ENCODE results near the gene TBX5.

TBX5 gene

DNA sequence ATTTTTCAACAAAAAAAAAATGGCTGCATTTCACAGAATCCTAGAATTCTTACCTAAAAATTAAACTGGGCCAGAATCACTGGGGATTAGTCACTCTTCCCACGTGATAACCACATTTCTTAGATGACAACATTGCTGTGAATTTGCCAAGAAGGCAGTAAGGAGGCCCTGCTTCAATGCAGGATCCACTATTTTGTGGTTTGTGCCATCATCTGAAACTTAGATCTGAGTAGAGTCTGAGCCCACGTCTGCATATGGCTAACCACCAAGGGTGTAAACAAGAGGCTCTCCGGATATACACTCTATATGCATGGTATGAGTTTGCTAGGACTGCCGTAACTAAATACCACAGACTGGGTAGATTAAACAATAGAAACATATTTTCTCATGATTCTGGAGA, 24.4 kb upstream of the TBX5 start:
- no peak for DNase-seq (ENCODE audit: low spot score)

DNA sequence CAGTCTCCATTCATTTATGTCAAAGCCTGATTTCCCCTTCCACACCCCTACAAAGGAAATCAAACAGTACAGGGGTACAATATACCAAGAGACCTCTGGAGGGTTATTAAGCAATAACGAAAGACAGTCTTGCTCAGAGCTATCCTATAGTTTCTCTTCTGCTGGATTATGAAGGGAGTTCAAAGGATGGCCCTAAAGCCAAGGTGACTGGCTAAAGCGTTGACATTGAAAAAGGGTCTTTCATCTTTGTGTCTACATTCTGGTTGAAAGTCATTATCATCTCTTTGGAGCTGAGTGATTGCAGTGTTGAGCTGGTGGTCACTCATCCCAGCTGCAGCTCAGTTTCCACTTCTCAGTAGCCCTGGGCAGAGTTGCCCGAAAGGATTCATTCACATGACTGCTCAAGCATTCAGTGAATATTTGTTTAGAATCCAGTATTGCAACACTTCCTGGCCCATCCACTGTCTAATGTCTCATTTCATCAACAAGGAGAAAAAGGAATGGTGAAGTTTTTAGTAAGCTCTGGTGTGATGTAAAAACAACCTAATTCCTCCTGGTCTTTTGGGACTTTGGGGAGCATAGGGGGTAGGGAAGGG, 19.2 kb upstream of the TBX5 start:
- DNase-seq (ENCODE audit: low spot score), result no peak

DNA sequence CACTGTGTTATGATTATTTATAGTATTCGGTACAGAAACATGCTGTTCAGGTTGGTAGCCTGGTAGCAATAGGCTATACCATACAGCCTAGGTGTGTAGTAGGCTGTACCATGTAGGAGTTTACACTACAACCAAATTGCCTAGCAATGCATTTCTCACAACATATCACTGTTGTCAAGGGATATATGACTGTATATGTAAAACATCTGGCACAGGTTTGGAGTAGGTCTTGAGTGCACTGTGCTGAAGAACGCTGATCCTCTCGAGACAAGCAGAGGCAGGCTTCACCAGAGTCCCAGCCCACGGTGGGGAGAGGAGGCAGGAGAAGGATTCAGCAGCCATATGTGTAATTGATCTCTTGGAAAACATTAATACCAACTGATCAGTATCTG, 15.0 kb upstream of the TBX5 start:
- no peak for DNase-seq (ENCODE audit: low spot score)

GRCh38 chr12:114420182-114420943, 14.4 kb upstream of the TBX5 start:
- no peak for DNase-seq (ENCODE audit: low spot score)

DNA sequence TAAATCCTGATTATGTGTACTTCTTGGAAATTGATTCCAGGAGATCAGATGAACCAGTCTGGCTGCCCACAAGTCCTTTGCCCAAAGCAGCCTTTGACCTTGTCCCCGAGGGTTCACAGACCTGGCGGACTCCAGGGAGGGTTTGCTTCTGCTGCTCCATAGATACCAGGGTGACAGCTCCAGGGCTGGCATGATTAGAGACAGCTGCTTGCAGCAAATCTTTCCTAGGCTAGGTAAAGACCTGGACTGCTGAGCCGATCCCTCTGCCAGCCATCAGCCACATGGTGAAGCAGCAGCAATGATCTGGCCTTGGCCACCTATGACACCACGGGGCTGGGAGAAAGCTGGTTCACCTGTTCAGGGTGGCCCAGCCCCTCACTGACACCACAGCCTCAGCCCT, 10.1 kb upstream of the TBX5 start:
- DNase-seq (ENCODE audit: low spot score), result no peak

DNA sequence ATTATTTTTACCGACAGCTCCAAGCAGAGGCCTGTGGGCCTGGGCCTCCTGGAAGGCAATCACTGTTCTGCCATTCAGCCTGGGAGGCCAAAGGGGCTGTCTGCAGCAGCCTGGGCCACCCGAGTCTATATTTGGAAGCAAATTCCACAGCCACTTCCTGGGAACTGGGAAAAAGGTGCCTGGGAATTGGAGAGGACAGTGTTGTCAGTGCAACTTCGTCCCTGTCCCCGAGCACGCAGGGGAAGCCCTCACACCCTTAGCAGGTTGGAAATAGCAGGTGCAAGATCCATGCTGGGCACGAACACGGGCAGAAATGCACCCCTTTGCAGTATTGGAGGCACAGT, 9.6 kb upstream of the TBX5 start:
- DNase-seq (ENCODE audit: low spot score), result no peak

GRCh38 chr12:114414866-114415524, 9.1 kb upstream of the TBX5 start:
- no peak for DNase-seq (ENCODE audit: low spot score)

- no peak for DNase-seq (ENCODE audit: low spot score)
These were observed 8.3 kb upstream of the TBX5 start for GRCh38 chr12:114414031-114414865.

- DNase-seq (ENCODE audit: low spot score), result no peak
These were observed 7.1 kb upstream of the TBX5 start for GRCh38 chr12:114412825-114413749.

DNA sequence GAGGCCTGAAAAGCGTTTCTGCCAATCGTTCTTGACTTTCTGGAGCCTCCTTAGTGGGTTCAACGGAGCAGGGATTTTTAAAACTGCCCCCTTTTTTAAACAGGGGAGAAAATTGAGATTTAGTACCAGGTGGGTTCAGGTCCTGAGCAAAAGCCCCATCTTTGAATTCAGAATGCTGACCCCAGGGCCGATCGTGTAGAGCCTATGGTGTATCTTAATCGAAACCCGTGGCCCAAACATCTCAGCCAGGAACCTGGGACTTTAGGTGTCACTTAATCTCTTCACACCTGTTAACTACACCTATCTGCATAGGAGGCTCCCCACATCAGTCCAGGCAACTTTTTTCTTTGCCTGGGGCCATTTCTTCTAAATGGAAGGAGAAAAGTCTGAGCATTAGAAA, 6.4 kb upstream of the TBX5 start:
- DNase-seq (ENCODE audit: low spot score), result no peak

- DNase-seq (ENCODE audit: low spot score), result no peak
These were observed 5.3 kb upstream of the TBX5 start for GRCh38 chr12:114411071-114411837.

DNA sequence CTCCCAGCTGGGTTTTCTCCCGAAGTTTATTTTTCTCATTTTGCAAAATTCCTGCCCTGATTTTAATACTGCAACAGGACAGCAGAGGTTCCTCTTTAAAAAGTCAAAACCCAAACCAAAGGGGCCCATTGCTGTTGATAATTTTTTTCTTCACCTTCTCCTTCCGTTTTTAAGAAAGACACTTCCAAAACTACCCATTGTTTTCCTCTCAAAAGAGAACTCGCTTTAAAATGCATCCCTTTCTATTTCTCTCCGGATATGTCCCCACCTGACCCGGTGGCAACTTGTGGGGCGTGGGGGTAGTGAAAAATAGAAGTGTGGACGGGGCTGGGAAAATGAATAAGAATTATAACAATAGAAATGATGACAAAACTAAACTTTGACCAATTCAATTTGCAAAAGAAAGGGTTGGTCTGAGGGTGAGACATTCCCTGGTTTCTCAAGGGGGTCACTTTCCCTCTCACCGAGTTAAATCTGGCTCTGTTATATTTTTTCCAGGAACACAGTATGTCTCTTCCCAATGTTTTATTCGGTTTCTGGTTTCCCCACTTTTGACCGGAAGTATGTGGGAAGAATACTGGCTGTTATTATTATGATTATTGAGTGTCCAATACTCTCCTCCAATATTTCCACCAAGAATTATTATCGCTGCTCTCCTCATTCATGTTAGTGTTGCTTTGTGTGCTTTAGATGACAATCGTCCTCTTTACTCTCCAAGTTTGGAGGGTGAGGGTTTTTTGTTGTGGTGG, 4.1 kb upstream of the TBX5 start:
- DNase-seq (ENCODE audit: low spot score), result no peak

GRCh38 chr12:114408886-114409851, 3.2 kb upstream of the TBX5 start:
- DNase-seq (ENCODE audit: low spot score), result no peak

- no peak for DNase-seq (ENCODE audit: low spot score)
These were observed 2.5 kb upstream of the TBX5 start for GRCh38 chr12:114408471-114408885.

GRCh38 chr12:114407842-114408411, 2.0 kb upstream of the TBX5 start:
- DNase-seq (ENCODE audit: low spot score), result no peak

- no peak for DNase-seq (ENCODE audit: low spot score)
These were observed 1.3 kb upstream of the TBX5 start for GRCh38 chr12:114406984-114407841.

DNA sequence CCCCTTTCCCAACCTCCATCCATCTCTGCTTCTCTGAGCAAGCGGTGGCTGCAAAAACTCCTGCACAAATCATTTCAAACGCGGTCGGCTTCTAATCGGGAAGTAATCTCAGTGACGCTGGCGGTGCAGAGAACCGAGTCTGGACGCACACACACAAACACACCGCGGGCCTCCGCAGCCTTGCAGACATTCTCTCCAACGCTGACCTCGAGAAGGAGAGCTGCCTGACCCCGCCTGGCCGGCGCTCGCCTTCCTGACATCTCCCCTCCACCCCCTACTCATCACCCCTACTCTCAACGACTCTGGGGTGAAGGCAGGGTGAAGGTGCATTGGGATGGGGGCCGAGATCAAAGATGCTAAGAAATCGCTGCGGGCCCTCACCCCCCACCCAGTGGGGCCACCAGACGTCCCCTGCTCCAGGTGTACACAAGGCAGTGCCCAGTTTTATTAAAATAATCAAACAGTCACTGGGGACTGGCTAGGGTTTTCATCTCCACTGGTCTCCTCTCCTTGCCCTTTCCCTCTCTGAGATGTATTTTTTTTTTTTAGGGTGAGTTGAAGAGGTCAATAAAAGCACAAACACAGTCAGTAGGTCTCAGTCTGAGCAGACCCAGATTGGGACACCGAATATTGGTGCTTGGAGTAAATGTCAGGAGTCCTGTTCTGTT, 506 bp upstream of the TBX5 start:
- no peak for DNase-seq (ENCODE audit: low spot score)
